ENCODE data around the gene TMEM45B. TPM values are rescaled to one million over a fixed set of nuclear protein-coding genes. Genes with fewer than 3 reads are reported as not detected.
"Not testable (repeated sequence)": the region's sequence is repeated elsewhere in the genome, so short reads cannot be mapped to it uniquely, and the experiment has no call there.

Gene TMEM45B
- polyA plus RNA-seq = 1 to 10 TPM in 2 of 3 donors, under 1 TPM in 1; 0.62 to 1.7 (median 1.7) TPM

DNA sequence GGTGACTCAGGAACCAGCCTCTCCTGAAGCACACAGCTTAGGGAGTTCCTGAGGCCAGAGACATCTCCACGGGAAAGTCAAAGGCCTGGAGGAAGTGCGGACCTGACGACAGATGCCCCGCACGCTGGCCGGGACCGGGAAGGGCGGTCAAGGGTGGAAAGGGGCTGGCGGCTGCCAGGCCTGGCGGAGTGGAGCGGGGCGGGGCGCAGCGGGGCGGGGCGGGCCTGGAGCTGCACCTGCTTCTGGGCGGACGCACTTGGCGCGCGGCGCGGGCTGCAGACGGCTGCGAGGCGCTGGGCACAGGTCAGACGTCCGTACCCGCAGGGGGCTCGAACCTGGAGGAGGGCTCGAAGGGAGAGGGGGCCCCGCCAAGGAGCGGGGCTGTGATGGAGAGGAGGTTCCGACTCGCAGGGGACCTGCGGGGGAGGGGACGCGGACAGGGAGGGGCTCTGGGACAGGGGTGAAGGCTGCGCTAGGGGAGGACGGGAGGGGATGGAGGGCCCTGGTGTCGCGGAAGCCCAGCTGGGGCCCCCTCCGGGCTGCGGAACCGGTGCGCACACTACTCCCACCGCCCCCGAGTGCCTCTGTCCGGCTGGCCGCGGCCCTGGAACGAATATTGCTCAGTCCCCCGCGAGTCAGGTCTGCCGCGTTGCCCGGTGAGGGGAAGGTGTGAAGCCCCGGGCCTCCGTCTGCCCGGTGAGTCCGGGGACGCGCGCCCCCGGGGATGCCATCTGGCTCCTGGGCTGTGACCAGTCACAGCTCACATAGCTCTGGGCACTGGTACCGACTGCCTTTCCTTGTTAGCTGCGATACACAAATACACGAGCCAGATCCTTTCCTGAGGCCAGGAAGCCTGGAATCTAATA lies at the start of gene TMEM45B:
TSS of gene TMEM45B (plus strand) at position 253 of the 866 bp plus-strand sequence. CDS start 36,635 bp downstream, outside the sequence.
- no peak within 1 kb of the TSS for H3K27ac ChIP-seq (ENCODE audit: low read depth, low read length)
- 1 to 3% (median 2%) methylated on average over 58 to 68 of the region's 68 CpGs for WGBS, 3 donors

DNA sequence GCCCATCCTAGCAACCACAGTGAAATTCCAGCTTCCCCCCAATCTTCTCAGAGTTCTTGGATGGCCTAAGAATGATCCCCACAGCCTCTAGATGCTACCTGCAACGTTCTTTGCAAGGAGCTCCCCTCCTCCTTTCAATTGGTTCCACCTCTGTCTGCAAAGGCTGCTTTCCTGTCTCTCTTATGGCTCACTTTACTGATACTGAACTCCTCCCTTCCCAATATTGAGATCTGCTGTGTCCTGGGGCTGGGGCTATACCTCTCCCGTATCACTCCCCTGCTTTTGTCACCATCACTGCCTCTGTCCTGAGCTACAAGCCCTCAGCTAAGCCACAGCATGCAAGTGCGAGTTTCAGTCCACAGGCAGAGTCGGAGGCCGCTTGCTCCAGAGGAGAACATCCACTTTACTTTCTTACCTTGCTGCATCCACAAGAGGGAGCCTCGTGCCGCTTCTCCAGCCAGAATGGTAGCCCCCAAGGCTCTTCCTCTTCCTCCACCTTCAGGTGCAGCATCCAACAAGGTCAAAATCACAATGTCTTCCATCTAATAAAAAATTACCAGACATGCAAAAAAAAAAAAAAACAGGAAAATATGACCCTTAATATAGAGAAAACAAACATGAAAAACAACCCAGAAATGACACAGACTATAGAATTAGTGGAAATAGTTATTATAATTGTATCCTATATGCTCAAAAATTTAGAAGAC lies 48.6 kb upstream of the TMEM45B start:
- WGBS, 3 donors = 19 to 22% (median 20%) methylated on average over 7 of the region's 7 CpGs
- H3K27ac ChIP-seq (ENCODE audit: low read depth, low read length) = no peak overlapping the region

DNA sequence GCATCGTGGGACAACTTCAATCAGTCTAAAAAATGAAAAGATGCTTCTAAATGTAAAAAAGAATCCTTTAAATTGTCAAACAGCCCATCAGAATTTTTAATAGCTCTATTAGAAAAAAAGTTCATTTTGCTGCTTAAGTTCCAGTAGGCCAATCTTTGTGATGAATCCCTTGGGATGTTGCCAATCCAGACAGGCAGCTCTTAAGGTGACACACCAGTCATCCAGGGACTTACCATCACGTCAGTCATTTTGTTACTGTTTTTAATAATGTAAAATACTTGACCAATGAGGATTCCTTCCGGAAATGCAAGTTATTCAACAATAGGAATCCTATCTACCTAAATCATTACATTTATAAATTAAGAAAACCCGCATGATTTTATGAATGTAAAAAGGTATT lies 47.8 kb upstream of the TMEM45B start:
- 72 to 76% (median 73%) methylated on average over 4 of the region's 4 CpGs for WGBS, 3 donors
- no peak overlapping the region for H3K27ac ChIP-seq (ENCODE audit: low read depth, low read length)

DNA sequence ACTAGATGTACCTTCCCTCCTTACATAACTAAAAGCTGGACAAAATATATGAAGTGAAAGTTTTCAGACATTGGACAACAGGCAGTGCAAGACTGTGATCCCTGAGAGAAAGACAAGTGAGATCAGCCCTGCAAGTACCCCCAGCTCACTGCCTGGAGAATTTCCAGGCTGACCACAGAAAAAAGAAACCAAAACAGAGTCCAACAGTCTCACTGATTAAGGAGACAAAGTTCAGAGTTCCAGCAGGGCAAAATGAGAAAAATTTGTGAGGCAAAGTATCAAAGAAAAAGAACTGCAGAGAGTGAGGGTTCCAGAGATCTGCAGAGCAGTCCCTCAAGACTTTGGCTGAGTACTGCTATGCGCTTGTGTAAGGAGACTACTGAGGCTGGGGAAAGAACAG lies 47.3 kb upstream of the TMEM45B start:
- no peak overlapping the region for H3K27ac ChIP-seq (ENCODE audit: low read depth, low read length)
- WGBS, 3 donors = 74 to 91% (median 89%) methylated on average over 1 of the region's 1 CpG

DNA sequence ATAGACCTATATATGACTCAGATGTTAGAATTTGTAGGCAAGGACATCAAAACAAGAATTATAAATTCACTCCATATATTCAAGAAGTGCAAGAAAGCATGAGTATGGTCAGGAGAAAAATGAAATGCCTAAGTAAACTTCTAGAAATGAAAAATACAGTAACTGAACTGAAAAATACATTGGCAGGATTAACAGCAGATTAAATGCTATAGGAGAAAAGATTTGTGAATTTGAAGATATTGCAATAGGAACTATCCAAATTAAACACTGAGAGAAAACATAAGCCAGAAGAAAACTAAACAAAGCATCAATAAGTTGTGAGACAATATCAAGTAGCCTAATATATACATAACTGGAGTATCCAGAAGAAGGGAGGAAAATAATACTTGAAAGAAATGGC lies 46.6 kb upstream of the TMEM45B start:
- H3K27ac ChIP-seq (ENCODE audit: low read depth, low read length) = no peak overlapping the region

DNA sequence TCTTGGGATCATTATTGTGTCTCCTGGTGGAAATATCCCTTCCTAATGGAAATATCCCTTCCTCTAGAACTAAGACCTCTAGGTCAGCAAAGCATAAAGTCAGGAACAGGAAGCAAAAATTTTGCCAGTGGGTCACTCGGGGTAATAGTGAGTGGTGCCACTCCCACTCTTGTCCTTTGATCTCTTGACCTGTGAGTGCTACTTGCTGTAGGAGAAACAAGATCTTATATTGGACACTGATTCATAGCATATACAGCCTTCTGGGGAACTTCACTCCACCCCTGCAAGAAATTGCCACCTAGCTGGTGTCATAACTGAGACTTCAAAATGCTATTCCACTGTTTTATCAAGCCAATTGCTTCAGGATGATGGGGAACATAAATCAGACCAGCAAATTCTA lies 44.7 kb upstream of the TMEM45B start:
- no peak overlapping the region for H3K27ac ChIP-seq (ENCODE audit: low read depth, low read length)
- 59 to 80% (median 62%) methylated on average over 1 of the region's 1 CpG for WGBS, 3 donors

DNA sequence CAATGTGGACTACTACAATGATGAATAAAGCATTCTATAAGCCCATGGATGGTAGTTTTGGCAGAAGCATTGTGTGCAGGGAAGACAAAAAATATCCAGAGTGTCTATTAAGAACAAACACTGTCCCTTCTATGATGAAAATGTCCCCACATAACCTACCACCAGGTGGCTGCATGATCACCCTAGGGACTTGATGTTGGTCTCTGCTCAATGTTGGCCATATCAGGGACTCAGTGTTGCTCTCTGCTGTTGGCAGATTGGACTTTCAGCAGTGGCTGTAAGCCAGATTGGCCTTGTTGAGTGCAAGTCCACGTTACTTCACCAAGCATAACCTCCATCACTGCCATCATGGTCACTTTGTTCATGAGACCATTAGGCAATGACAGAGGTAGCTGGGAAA lies 44.2 kb upstream of the TMEM45B start:
- 77 to 84% (median 79%) methylated on average over 1 of the region's 1 CpG for WGBS, 3 donors

DNA sequence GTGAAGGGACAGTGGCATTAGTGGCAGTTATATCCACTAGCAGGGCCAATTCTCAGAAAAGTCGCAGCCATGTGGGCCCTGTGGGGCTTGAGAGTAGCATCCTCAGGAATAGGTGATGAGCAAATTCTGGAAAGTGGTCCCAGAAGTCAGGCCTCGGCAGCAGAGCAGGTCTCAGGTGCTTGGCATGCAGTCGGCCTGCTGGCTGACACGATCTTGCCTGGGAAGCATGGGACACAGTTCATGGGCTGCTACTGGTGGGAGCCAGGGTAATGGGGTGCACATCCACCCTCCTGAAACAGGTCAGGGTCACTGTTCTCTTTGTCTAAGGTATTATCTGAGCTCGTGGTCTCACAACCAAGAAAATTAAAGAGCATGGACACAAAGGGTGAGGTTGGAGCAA lies 36.8 kb upstream of the TMEM45B start:
- H3K27ac ChIP-seq (ENCODE audit: low read depth, low read length) = no peak overlapping the region
- 72 to 82% (median 82%) methylated on average over 5 of the region's 5 CpGs for WGBS, 3 donors

More for the DNA sequence above, 44.2 kb upstream of the TMEM45B start:
- not testable (repeated sequence) for H3K27ac ChIP-seq (ENCODE audit: low read depth, low read length)

DNA sequence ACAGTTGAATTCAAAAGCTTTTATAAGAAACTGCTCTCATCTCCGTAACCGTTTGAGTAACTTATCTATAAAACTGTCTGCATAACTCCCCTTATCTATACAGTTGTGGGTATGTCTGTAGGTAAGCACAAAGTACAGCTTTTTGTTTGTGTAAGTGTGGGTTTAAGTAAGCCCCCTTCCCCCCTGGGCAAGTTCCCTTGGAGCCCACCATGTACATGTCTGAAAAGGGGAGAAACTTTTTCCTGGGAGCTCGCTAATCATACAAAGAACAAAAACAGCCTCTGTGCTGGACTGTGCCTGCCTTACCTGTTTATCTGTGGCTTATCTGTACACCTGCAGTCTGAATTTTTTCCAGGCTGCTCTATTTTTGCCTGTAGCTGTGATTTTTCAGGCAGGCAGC lies 36.3 kb upstream of the TMEM45B start:
- no peak overlapping the region for H3K27ac ChIP-seq (ENCODE audit: low read depth, low read length)
- WGBS, 3 donors = 25 to 70% (median 63%) methylated on average over 3 of the region's 3 CpGs

DNA sequence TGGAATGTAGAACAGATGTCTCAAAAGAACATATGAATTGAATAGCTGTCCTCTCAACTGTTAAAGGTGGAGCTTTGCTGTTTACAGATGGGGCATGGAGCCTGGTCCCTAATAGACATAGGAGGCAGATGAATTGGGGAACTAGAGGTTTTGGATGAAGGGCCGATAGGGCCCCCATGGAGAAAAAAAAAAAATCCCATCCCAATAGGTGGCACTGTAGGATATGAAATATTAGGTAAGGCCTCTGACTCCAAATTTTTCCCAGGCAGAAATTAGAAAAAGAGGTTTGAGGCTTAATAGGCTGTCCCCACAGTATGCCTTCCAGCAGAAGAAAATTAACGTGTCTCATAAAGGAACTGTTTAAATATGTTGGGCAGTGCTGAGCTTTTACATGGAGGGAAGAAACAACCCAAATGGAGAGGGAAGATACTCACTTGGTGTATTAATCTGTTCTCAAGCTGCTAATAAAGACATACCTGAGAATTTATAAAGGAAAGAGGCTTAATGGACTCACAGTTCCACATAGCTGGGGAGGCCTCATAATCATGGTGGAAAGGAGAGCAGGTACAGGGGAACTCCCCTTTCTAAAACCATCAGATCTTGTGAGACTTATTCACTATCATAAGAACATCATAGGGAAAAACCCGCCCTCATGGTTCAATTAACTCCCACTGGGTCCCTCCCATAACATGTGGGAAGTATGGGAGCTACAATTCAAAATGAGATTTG lies 30.1 kb upstream of the TMEM45B start:
- H3K27ac ChIP-seq (ENCODE audit: low read depth, low read length) = no peak overlapping the region
- WGBS, 3 donors = 55 to 69% (median 61%) methylated on average over 3 of the region's 3 CpGs

DNA sequence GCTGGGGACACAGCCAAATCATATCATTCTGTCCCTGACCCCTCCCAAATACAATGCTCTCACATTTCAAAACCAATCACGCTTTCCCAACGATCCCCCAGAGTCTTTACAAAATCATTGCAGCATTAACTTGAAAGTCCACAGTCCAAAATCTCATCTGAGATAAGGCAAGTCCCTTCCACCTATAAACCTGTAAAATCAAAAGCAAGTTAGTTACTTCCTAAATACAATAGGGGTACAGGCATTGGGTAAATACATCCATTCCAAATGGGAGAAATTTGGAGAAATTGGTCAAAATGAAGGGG lies 29.6 kb upstream of the TMEM45B start:
- not testable (repeated sequence) for H3K27ac ChIP-seq (ENCODE audit: low read depth, low read length)
- 32 to 68% (median 61%) methylated on average over 2 of the region's 2 CpGs for WGBS, 3 donors

DNA sequence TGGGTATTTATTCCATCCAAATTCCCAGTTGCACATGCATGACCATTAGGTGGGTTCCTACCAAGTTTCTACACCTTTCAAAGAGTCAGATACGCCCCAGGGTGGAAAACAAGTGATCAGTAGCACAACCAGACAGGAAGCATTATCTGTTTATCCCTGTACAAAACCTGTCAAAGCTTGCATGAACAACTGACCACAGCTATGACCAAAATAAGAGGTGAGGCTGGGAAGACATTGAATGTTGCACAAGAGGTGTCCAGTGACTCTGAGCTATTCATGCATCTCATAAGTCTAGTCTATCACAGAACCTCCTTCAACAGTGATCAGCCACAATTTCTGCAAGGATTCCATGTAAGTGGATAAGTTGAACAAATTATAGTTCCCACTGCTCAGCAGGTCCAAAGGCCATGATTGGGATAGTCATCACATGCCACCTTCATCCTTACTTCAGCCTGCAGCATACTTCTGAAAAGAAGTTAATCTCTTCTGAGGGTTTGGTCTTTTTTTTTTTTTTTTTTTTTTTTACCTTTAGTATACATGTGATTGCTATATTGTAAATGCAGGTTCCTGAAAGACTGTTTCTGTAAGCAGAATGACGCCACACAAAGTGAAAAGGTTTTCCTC lies 28.0 kb upstream of the TMEM45B start:
- 80 to 84% (median 83%) methylated on average over 2 of the region's 2 CpGs for WGBS, 3 donors
- H3K27ac ChIP-seq (ENCODE audit: low read depth, low read length) = no peak overlapping the region

DNA sequence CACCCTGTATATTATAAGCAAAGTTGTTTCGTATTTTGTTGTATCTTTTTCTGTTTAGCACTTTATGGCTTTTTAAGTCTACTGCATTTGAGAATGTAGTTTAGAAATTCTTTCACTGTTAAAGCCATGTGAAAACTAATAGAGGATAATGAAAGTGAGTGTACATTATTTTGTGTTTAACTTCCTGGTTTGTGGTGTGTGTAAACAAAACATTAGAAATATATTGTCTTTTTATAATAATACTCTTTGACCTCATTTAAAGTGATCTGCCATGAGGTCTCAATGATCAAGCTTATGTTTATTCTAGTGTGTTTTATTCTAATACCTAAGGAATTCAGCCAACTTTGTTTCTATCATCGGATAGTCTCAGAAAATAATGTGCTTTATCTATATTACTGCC lies 27.4 kb upstream of the TMEM45B start:
- WGBS, 3 donors = 78 to 90% (median 86%) methylated on average over 2 of the region's 2 CpGs
- no peak overlapping the region for H3K27ac ChIP-seq (ENCODE audit: low read depth, low read length)

DNA sequence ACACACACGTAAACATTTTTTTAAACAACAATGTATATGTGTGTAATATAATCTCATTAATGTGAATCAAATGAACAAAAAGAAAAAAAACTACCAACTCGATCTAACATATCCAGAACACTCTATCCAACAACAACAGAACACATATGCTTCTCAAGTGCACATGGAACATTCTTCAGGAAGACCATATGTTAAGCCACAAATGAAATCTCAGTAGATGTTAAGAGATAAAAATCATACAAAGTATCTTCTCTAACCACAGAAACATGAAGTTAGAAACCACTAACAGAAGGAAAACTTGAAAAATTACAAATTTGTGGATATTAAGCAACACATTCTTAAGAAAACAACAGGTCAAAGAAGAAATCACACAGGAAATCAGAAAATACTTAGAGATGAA lies 25.5 kb upstream of the TMEM45B start:
- H3K27ac ChIP-seq (ENCODE audit: low read depth, low read length) = no peak overlapping the region
- WGBS, 3 donors = 69 to 86% (median 77%) methylated on average over 2 of the region's 2 CpGs

DNA sequence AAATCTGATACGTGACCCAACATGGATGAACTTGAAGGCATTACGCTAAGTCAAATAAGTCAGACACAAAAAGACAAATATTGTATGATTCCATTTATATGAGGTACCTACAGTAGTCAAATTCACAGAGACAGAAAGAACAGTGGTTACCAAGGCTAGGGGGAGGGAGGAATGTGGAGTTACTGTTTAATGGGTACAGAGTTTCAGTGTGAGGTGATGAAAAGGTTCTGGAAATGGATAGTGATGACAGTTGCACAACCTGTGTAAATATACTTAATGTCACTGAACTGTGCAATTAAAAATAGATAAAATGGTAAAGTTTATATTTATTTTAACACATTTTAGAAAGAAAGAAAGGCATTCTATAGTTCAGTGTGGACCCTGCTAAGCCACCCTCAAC lies 24.1 kb upstream of the TMEM45B start:
- WGBS, 3 donors = 94 to 97% (median 97%) methylated on average over 2 of the region's 2 CpGs
- no peak overlapping the region for H3K27ac ChIP-seq (ENCODE audit: low read depth, low read length)

DNA sequence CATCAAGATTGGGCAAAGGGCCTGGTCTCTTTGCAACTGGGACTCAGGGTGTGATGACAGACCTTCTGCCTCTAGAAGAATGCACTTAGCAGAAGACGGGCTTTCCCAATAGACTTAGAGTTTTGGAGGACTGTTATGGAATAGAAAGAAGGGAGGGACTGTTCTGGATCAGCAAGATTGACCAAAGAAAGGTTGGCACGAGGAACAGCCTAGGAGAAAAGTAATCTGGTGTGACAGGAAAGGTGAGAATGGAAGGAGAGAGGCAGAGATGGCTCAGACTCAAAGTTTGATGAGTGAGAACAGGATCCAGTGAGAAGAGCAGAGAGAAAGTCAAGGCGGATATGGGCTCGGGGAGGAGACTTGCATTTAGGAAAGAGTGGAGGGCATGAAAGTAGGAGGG lies 23.0 kb upstream of the TMEM45B start:
- no peak overlapping the region for H3K27ac ChIP-seq (ENCODE audit: low read depth, low read length)
- WGBS, 3 donors = 67 to 77% (median 77%) methylated on average over 3 to 4 of the region's 4 CpGs

DNA sequence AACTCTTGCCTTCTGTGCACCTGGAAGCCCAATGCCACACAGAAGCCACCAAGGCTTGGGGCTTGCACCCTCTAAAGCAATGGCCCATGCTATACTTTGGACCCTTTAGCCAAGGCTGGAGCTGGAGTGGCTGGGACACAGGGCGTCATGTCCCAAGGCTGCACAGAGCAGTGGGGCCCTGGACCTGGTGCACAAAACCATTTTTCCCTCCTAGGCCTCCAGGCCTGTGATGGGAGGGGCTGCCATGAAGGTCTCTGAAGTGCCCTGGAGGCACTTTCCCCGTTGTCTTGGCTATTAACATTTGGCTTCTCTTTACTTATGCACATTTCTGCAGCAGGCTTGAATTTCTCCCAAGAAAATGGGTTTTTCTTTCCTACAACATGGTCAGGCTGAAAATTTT lies 20.6 kb upstream of the TMEM45B start:
- WGBS, 3 donors = 50 to 81% (median 61%) methylated on average over 2 of the region's 2 CpGs
- H3K27ac ChIP-seq (ENCODE audit: low read depth, low read length) = no peak overlapping the region

DNA sequence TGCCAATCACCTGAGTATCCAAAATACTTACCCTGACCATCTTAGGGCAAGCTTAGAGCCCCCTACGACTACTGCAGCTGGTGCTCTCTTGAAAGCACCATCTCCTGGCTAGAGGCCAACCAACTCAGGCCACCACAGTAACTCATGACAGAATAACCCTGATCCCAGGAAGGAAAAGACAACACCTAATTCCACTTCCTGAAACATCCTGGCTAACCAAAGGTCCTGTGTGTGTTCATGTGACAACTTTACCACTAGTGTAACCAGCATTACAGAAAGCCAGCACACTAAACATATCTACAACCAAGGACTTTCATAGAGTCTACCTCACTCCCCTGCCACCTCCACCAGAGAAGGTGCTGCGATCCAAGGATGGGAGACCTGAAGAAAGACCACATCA lies 17.4 kb upstream of the TMEM45B start:
- WGBS, 3 donors = 81 to 90% (median 84%) methylated on average over 2 of the region's 2 CpGs

DNA sequence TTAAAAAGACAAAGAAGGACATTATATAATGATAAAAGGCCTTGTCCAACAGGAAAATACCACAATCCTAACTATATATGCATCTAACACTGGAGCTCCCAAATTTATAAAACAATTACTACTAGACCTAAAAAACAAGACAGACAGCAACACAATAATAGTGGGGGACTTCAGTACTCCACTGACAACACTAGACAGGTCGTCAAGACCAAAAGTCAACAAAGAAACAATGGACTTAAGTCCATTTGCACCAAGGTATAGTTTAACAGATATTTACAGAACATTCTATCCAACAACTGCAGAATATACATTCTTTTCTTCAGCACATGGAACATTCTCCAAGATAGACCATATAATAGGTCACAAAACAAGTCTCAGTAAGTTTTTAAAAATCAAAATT lies 15.5 kb upstream of the TMEM45B start:
- 28 to 65% (median 54%) methylated on average over 1 of the region's 1 CpG for WGBS, 3 donors

More for the DNA sequence above, 17.4 kb upstream of the TMEM45B start:
- H3K27ac ChIP-seq (ENCODE audit: low read depth, low read length) = no peak overlapping the region

More for the DNA sequence above, 15.5 kb upstream of the TMEM45B start:
- not testable (repeated sequence) for H3K27ac ChIP-seq (ENCODE audit: low read depth, low read length)
